COLO668 (cell line): ENCODE data around the gene USP7.
A peak's percentile ranks its signal among the peaks of the same experiment; 100 is the strongest.
"Not testable (repeated sequence)": the region's sequence is repeated elsewhere in the genome, so short reads cannot be mapped to it uniquely, and the experiment has no call there.

Experiments used
- DNase-seq: peaks from one replicate; lab custom pipeline; 2025; ENCODE audit not compliant: unreplicated experiment; lab: John Stamatoyannopoulos, UW

USP7 gene

GRCh38 chr16:8882041-8882617 lies 81.6 kb downstream of the USP7 start, which contains the start of gene LITAFD:
TSS of gene LITAFD (plus strand) at chr16:8882351. CDS start at chr16:8884356, 2,005 bp downstream.
- no peak for DNase-seq

- DNase-seq = no peak
Measured at GRCh38 chr16:8880839-8881510, 82.7 kb downstream of the USP7 start.

GRCh38 chr16:8878523-8878911 lies 85.2 kb downstream of the USP7 start:
- DNase-seq = no peak

- no peak for DNase-seq
Measured at GRCh38 chr16:8877894-8878522, 85.7 kb downstream of the USP7 start.

GRCh38 chr16:8875317-8875716 lies 88.4 kb downstream of the USP7 start:
- not testable (repeated sequence) for DNase-seq

- DNase-seq = no peak
Measured at GRCh38 chr16:8874388-8874787, 89.3 kb downstream of the USP7 start.

- not testable (repeated sequence) for DNase-seq
Measured at GRCh38 chr16:8873866-8874195, 89.9 kb downstream of the USP7 start.

GRCh38 chr16:8872967-8873865 lies 90.5 kb downstream of the USP7 start:
- DNase-seq = no peak

GRCh38 chr16:8872071-8872470 lies 91.6 kb downstream of the USP7 start:
- no peak for DNase-seq

GRCh38 chr16:8869988-8870241 lies 93.8 kb downstream of the USP7 start:
- DNase-seq = not testable (repeated sequence)

- DNase-seq = peak; percentile 14
Measured at GRCh38 chr16:8869212-8869987, 94.3 kb downstream of the USP7 start.

GRCh38 chr16:8868416-8869211 lies 95.1 kb downstream of the USP7 start, which contains the start of gene CARHSP1:
TSS of gene CARHSP1 (minus strand) at chr16:8869006. CDS start at chr16:8859328, 9,678 bp downstream.
- peak; percentile 92 for DNase-seq

- DNase-seq = no peak
Measured at GRCh38 chr16:8867932-8868415, 95.7 kb downstream of the USP7 start.

GRCh38 chr16:8867216-8867931 lies 96.3 kb downstream of the USP7 start:
- peak; percentile 60 for DNase-seq

- no peak for DNase-seq
Measured at GRCh38 chr16:8866884-8867215, 96.9 kb downstream of the USP7 start.

GRCh38 chr16:8866118-8866883 lies 97.4 kb downstream of the USP7 start:
- peak; percentile 47 for DNase-seq

- DNase-seq = no peak
Measured at GRCh38 chr16:8865145-8865882, 98.4 kb downstream of the USP7 start.
